Measurements from ENCODE around the gene SERPINB7. TPM values are rescaled to one million over a fixed set of nuclear protein-coding genes. Genes with fewer than 3 reads are reported as not detected.
A peak's percentile ranks its signal among the peaks of the same experiment; 100 is the strongest.

SERPINB7 gene
- polyA plus RNA-seq, 1 experiment: 28.1 TPM

DNA sequence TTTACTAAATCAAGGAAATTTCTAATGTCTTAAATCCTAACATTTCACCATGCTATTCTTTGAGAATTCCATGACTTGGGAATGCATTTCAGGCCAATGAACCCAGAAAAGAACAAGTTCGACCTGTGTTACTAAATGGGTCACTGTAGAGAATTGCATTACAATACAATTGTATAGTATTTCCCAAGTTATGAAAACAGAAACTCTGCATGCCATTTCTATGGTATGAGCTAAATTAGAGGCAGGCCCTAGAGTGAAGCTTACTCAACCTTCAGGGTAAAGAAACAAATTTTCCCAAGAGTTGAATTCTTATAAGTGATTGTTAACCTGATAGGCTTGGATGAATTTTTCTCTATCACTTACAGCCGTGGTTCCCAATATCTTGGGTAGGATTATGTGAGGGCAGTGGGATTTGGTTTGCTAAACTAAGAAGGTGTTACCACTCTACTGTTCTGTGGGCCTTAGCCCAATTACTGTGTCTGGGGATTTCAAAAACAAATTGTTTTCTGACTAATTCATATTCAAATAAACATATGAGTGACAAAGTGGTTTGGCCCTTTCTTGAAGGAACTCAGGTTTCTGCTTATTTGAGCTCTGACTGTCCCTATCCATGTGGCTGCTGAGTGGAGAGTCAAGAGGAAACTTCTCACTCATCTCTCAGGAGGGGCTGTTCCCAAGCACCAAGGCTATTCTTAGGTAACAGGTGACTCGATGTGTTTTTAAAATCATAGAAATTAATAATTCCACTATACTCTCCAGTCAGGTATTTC is 11.2 kb upstream of the SERPINB7 start:
- Histone ChIP-seq H3K4me3 (ENCODE audit: low read depth, low read length) (no peak overlapping the region), H3K9me3 (ENCODE audit: control insufficient read depth, insufficient read depth, low read length) (peaks cover 12% of the 10 kb centered on the region), H3K27me3 (ENCODE audit: control insufficient read depth, insufficient read depth, low read length) (no peaks in the 10 kb centered on the region), H3K27ac (ENCODE audit: low read depth, low read length) (peak overlapping the region; percentile 39)
- ChIA-PET CTCF (interaction anchor here (0.9 to 1.3 kb wide), 4 partner anchors 18 to 247 kb away, joined by 3 to 6 read pairs (median 3); no protein-coding TSS in a partner anchor), POLR2A (interaction anchor here (1.3 kb wide), 1 partner anchor 11 kb away, joined by 4 read pairs; the partner anchor contains the start of gene SERPINB7)
- DNase-seq (ENCODE audit: low read depth, low spot score): no peak
- TF ChIP-seq, protein P1, sequence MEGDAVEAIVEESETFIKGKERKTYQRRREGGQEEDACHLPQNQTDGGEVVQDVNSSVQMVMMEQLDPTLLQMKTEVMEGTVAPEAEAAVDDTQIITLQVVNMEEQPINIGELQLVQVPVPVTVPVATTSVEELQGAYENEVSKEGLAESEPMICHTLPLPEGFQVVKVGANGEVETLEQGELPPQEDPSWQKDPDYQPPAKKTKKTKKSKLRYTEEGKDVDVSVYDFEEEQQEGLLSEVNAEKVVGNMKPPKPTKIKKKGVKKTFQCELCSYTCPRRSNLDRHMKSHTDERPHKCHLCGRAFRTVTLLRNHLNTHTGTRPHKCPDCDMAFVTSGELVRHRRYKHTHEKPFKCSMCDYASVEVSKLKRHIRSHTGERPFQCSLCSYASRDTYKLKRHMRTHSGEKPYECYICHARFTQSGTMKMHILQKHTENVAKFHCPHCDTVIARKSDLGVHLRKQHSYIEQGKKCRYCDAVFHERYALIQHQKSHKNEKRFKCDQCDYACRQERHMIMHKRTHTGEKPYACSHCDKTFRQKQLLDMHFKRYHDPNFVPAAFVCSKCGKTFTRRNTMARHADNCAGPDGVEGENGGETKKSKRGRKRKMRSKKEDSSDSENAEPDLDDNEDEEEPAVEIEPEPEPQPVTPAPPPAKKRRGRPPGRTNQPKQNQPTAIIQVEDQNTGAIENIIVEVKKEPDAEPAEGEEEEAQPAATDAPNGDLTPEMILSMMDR (IDR thresholded peaks at IDR 0.05; ENCODE audit: low read depth, low read length): no peak

DNA sequence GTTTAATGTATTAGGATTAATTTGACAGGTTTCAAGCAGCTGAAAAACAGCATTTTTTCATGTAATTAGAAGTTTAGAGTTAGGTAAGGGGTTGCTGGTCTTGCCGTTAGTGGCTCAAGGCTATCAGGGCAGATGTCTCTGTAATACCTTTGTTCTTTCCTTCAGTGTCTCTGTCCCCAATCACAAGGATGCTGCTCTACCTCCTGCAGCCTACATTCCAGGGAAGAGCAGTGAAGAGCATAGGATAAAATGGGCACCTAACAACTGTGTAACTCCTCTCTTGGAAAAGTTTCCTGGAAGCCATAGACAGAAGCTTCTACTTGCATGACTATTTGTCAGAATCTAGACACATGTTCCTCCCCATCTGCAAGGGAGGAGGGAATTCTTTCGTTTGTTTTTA is 9.4 kb upstream of the SERPINB7 start:
- no peak overlapping the region for H3K4me3 ChIP-seq (ENCODE audit: low read depth, low read length)
- CTCF ChIA-PET: no interaction called here
- DNase-seq (ENCODE audit: low read depth, low spot score): no peak
- H3K27me3 ChIP-seq (ENCODE audit: control insufficient read depth, insufficient read depth, low read length): no peaks in the 10 kb centered on the region
- H3K27ac ChIP-seq (ENCODE audit: low read depth, low read length): no peak overlapping the region
- POLR2A ChIA-PET: no interaction called here
- H3K9me3 ChIP-seq (ENCODE audit: control insufficient read depth, insufficient read depth, low read length): peaks cover 2% of the 10 kb centered on the region; the same call in 1 of the 2 replicates
- TF ChIP-seq, protein P1 (IDR thresholded peaks at IDR 0.05; ENCODE audit: low read depth, low read length): no peak

DNA sequence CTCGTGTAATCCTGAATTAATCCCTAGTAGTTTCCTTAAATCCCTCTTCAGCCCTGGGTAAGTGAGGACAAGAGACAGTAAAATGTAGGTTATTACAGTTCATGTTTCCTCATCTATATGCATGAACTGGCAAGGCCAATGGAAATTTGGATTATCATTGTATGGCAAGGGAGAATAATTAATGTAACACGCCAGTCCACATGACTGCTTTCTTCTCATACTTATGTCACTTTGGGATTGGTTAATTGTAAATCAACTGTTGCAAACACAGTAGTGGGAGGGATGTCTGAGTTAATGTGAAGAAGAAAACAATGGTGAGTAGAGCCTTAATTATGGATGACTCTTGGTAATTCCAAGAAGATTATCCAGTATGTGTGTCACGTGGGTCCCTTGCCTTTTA is 1.7 kb upstream of the SERPINB7 start:
- DNase-seq (ENCODE audit: low read depth, low spot score): no peak
- CTCF ChIA-PET: no interaction called here
- Histone ChIP-seq H3K27ac (ENCODE audit: low read depth, low read length) (no peak overlapping the region), H3K4me3 (ENCODE audit: low read depth, low read length) (no peak overlapping the region), H3K9me3 (ENCODE audit: control insufficient read depth, insufficient read depth, low read length) (no peaks in the 10 kb centered on the region), H3K27me3 (ENCODE audit: control insufficient read depth, insufficient read depth, low read length) (no peaks in the 10 kb centered on the region)
- POLR2A ChIA-PET: no interaction called here
- TF ChIP-seq, protein P1 (IDR thresholded peaks at IDR 0.05; ENCODE audit: low read depth, low read length): no peak

DNA sequence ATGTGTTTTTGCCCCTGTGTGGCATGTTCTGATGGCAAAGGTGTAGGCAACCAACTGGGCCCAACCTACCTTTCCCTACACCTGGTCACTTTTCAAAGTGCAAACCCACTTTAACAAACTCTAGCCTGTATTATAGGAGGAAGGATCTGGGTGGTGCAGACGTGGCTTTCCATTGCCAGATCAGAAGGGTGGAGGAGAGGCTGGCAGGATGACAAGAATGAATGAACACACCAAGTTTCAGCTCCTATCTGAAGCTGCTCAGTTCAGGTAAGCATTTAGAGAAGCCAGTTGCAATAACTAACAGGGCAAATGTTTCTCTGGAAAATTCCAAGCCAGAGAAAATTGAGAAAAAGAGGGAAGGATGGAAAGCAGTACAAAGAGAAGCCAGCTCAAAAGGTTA is 707 bp upstream of the SERPINB7 start:
- ChIA-PET POLR2A (interaction anchor here (1.3 kb wide), 1 partner anchor 10 kb away, joined by 4 read pairs; no protein-coding TSS in a partner anchor), CTCF (no interaction called here)
- Histone ChIP-seq H3K4me3 (ENCODE audit: low read depth, low read length) (no peak overlapping the region), H3K27me3 (ENCODE audit: control insufficient read depth, insufficient read depth, low read length) (no peaks in the 10 kb centered on the region), H3K27ac (ENCODE audit: low read depth, low read length) (peak overlapping the region; percentile 3), H3K9me3 (ENCODE audit: control insufficient read depth, insufficient read depth, low read length) (no peaks in the 10 kb centered on the region)
- TF ChIP-seq, protein P1 (IDR thresholded peaks at IDR 0.05; ENCODE audit: low read depth, low read length): no peak
- DNase-seq (ENCODE audit: low read depth, low spot score): no peak

DNA sequence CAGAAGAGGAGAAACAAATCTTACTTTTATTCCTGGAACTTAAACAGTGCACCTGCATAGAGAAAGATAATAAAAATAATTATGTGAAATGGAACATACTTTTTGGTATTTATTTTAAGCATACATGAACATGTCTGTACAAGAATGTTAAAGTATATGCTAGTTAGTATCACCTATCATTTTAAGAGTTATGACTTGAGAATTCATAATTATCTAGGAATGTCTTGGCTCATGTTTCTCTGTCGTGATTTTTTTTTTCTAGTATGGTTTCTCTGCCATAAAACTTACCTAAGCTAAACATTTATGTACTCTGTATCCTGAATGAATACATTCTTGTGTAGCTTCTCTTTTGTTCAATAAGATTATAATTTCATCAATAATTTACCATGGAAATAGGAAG is 4.2 kb downstream of the SERPINB7 start:
- CTCF ChIA-PET: no interaction called here
- POLR2A ChIA-PET: interaction anchor here (0.6 kb wide), 1 partner anchor 444 kb away, joined by 3 read pairs; no protein-coding TSS in a partner anchor
- Histone ChIP-seq H3K9me3 (ENCODE audit: control insufficient read depth, insufficient read depth, low read length) (no peaks in the 10 kb centered on the region), H3K4me3 (ENCODE audit: low read depth, low read length) (no peak overlapping the region), H3K27ac (ENCODE audit: low read depth, low read length) (no peak overlapping the region), H3K27me3 (ENCODE audit: control insufficient read depth, insufficient read depth, low read length) (no peaks in the 10 kb centered on the region)
- TF ChIP-seq, protein P1 (IDR thresholded peaks at IDR 0.05; ENCODE audit: low read depth, low read length): no peak
- no peak for DNase-seq (ENCODE audit: low read depth, low spot score)

All from AG04450 (cell line).